ENCODE measurements around the gene RENBP. TPM values are rescaled to one million over a fixed set of nuclear protein-coding genes. Genes with fewer than 3 reads are reported as not detected.

Gene RENBP
- total RNA-seq, 1 experiment from 2014 or later = 7.1 TPM

DNA sequence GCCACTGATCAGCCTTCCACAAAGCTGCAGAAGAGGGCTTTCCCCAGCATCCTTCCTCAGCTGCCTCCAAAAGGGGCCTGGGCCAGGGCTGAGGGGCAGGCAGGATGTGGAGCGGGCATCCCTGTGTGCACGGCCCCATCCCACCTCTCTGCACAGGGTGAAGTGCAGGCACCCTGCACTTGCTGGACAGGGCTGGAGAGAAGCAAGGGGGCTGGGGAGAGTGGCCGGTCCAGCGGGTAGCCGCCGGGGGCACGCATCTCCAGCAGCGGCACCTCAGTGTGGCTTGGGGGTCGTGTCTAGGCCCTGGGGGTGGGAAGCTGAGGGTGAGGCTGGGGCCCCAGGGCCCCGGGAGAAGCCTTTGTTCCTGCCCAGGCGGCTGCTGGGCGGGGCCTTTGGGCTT is 37.0 kb downstream of the RENBP start:
- Histone ChIP-seq H4K20me1 (ENCODE audit: control insufficient read depth, insufficient read depth, insufficient read length) (no peaks in the 10 kb centered on the region), H3K4me1 (ENCODE audit: insufficient read depth, low read length) (no peaks in the 10 kb centered on the region), H3K4me2 (ENCODE audit: insufficient read depth, insufficient read length, low read length) (no peak overlapping the region), H2AFZ (ENCODE audit: low read length) (no peak overlapping the region), H3K79me1 (ENCODE audit: insufficient read depth, low read depth, low read length, poor library complexity, severe bottlenecking) (no peaks in the 10 kb centered on the region), H3K27me3 (ENCODE audit: insufficient read depth, low read length) (no peaks in the 10 kb centered on the region), H3K9me3 (ENCODE audit: control insufficient read depth, low read depth, low read length) (peaks cover 11% of the 10 kb centered on the region), H2AK5ac (ENCODE audit: insufficient read length, low read length) (no peak overlapping the region), H3K4ac (ENCODE audit: low read depth, low read length) (no peak overlapping the region), H3K56ac (ENCODE audit: insufficient read length, low read depth, low read length) (no peak overlapping the region), H2BK120ac (ENCODE audit: low read depth, low read length, poor library complexity, severe bottlenecking) (no peak overlapping the region), H3K23me2 (ENCODE audit: insufficient read length, low read depth, low read length, poor library complexity, severe bottlenecking) (no peaks in the 10 kb centered on the region), H3K18ac (ENCODE audit: insufficient read length, low read depth, low read length) (no peak overlapping the region), H3K23ac (ENCODE audit: insufficient read length, low read depth, low read length) (no peak overlapping the region), H3K9ac (ENCODE audit: extremely low read depth, insufficient read length, low read length) (no peak overlapping the region), H3K14ac (ENCODE audit: insufficient read depth, low read length) (no peak overlapping the region), H2BK5ac (ENCODE audit: insufficient read length, low read length) (no peak overlapping the region), H3K79me2 (ENCODE audit: insufficient read depth, low read length) (no peaks in the 10 kb centered on the region), H4K8ac (replicated peaks; ENCODE audit: insufficient read length, low read depth, low read length) (no peak overlapping the region), H2BK20ac (ENCODE audit: low read depth, low read length, poor library complexity, severe bottlenecking) (no peak overlapping the region), H2BK15ac (ENCODE audit: low read depth, low read length) (no peak overlapping the region), H4K91ac (ENCODE audit: insufficient read length, low read depth, low read length) (no peak overlapping the region), H2BK12ac (ENCODE audit: insufficient read length, low read depth, low read length) (no peak overlapping the region), H4K5ac (ENCODE audit: insufficient read length, low read depth, low read length) (no peak overlapping the region), H3T11ph (ENCODE audit: low read length) (no peak overlapping the region), H3K27ac (ENCODE audit: insufficient read length, low read depth, low read length) (no peak overlapping the region)
- DNase-seq = no peak
- Mint-ChIP-seq H3K36me3 (ENCODE audit: insufficient read depth in 1 of 3, low read depth in 3 of 3) (peaks cover 3 to 30% (median 11%) of the 10 kb centered on the region in 3 experiments; a peak in 4 of 7 replicates), H3K9me3 (peaks cover 54 to 67% of the 10 kb centered on the region in 2 experiments), H3K4me1 (peaks cover 2 to 13% of the 10 kb centered on the region in 2 experiments), H3K27me3 (ENCODE audit: low read depth) (no peaks in the 10 kb centered on the region), H3K27ac (no peak overlapping the region), H3K4me3 (no peak overlapping the region)
- WGBS (ENCODE audit: extremely low coverage, insufficient read length, low lambda C conversion rate) = no CpG with 5 or more reads among the region's 12 CpGs
- TF ChIP-seq CTCF (conservative IDR thresholded peaks at IDR 0.05) = no peak
